HEK293 (cell line): ENCODE measurements around the gene LRCH1.

Experiments
- CTCF ChIA-PET: fragments of 350-600 bp; formaldehyde crosslinking; extraction: SDS; loops from one replicate; lab custom pipeline; 2021; ENCODE audit warnings: antibody characterized with exemption; lab: Yijun Ruan, JAX
- POLR2A ChIA-PET: fragments of 300-600 bp; formaldehyde crosslinking; extraction: SDS; loops from one replicate; lab custom pipeline; 2020; ENCODE audit warnings: antibody characterized with exemption, inconsistent platforms; lab: Yijun Ruan, JAX
- H3K27ac ChIP-seq: fragments of 200-500 bp; sonication (Bioruptor generic); 2 replicates; pipeline ENCODE4 v1.5.1; 2014; ENCODE audit warnings: low read depth, low read length, control low read depth, inconsistent platforms; ENCODE audit errors: extremely low read depth
- H3K36me3 ChIP-seq, 2 experiments: fragments of 200-500 bp in 1 of 2; sonication (Bioruptor generic) in 1 of 2; 1 replicate in 1 of 2; 2 replicates in 1 of 2; pipeline ENCODE4 v1.5.1; 2014 to 2017; ENCODE audit warnings: inconsistent platforms in 2 of 2, low read length in 2 of 2; ENCODE audit not compliant: control insufficient read depth in 2 of 2, insufficient read depth in 1 of 2
- H3K4me1 ChIP-seq: fragments of 200-500 bp; sonication (Bioruptor generic); 2 replicates; pipeline ENCODE4 v1.5.1; 2014; ENCODE audit warnings: mild to moderate bottlenecking, low read length, inconsistent platforms; ENCODE audit not compliant: control insufficient read depth, insufficient read depth
- H3K4me3 ChIP-seq: 2 replicates; pipeline ENCODE4 v1.5.1; 2011; ENCODE audit warnings: low read depth, mild to moderate bottlenecking, control low read depth, low read length, moderate library complexity
- H3K9me3 ChIP-seq: fragments of 200-500 bp; sonication (Bioruptor generic); 2 replicates; pipeline ENCODE4 v1.5.1; 2014; ENCODE audit warnings: low read depth, low read length, inconsistent platforms; ENCODE audit not compliant: control insufficient read depth, insufficient read depth
- BCL11A ChIP-seq: fragments of 450-650 bp; formaldehyde crosslinking; IDR thresholded peaks from 2 replicates; pipeline ENCODE4 v1.5.1; 2016; ENCODE audit warnings: low read depth, missing biosample characterization, missing genetic modification characterization
- HOXA7 ChIP-seq: sonication (generic); formaldehyde crosslinking; IDR thresholded peaks from 2 replicates; pipeline ENCODE4 v1.8.1; 2022; ENCODE audit warnings: missing genetic modification reagents, borderline replicate concordance
- SP2 ChIP-seq: fragments of 450-650 bp; formaldehyde crosslinking; IDR thresholded peaks from 2 replicates; pipeline ENCODE4 v1.5.1; 2016; ENCODE audit warnings: missing biosample characterization, missing genetic modification characterization
- ZBTB21 ChIP-seq: fragments of 450-650 bp; formaldehyde crosslinking; IDR thresholded peaks from 2 replicates; pipeline ENCODE4 v1.5.1; 2017; ENCODE audit warnings: missing biosample characterization, missing genetic modification characterization
- ZNF274 ChIP-seq, 2 experiments: fragments of 200-500 bp in 1 of 2; fragments of 450-650 bp in 1 of 2; sonication (Bioruptor generic) in 1 of 2; formaldehyde crosslinking in 1 of 2; IDR thresholded peaks; 2 replicates each; pipeline versions ENCODE4 v1.5.1 to v1.6.1; 2014 to 2016; ENCODE audit warnings: borderline replicate concordance in 1 of 2, inconsistent platforms in 1 of 2, low read length in 1 of 2, missing biosample characterization in 1 of 2, missing genetic modification characterization in 1 of 2
- ZNF324 ChIP-seq: fragments of 450-650 bp; formaldehyde crosslinking; IDR thresholded peaks from 2 replicates; pipeline ENCODE4 v1.5.1; 2016; ENCODE audit warnings: missing biosample characterization, missing genetic modification characterization
- ZNF433 ChIP-seq: fragments of 450-650 bp; formaldehyde crosslinking; IDR thresholded peaks from 2 replicates; pipeline ENCODE4 v1.5.1; 2016; ENCODE audit warnings: missing biosample characterization, missing genetic modification characterization, low read depth
- ZNF473 ChIP-seq: fragments of 450-650 bp; formaldehyde crosslinking; IDR thresholded peaks from 2 replicates; pipeline ENCODE4 v1.5.1; 2017; ENCODE audit warnings: missing biosample characterization, missing genetic modification characterization
- ZNF48 ChIP-seq: fragments of 450-650 bp; formaldehyde crosslinking; IDR thresholded peaks from 2 replicates; pipeline ENCODE4 v1.5.1; 2016; ENCODE audit warnings: missing biosample characterization, missing genetic modification characterization
- ZNF521 ChIP-seq: fragments of 450-650 bp; formaldehyde crosslinking; IDR thresholded peaks from 2 replicates; pipeline ENCODE4 v1.5.1; 2017; ENCODE audit warnings: missing biosample characterization, mild to moderate bottlenecking, missing genetic modification characterization
- ZNF544 ChIP-seq: fragments of 450-650 bp; formaldehyde crosslinking; IDR thresholded peaks from 2 replicates; pipeline ENCODE4 v1.5.0; 2017; ENCODE audit warnings: missing biosample characterization, missing genetic modification characterization
- ZNF585B ChIP-seq: fragments of 450-650 bp; formaldehyde crosslinking; IDR thresholded peaks from 2 replicates; pipeline ENCODE4 v1.5.1; 2016; ENCODE audit warnings: missing biosample characterization, missing genetic modification characterization
- ZNF600 ChIP-seq: fragments of 450-650 bp; formaldehyde crosslinking; IDR thresholded peaks from 2 replicates; pipeline ENCODE4 v1.5.1; 2016; ENCODE audit warnings: missing biosample characterization, missing genetic modification characterization
- ZNF654 ChIP-seq: fragments of 450-650 bp; formaldehyde crosslinking; IDR thresholded peaks from 2 replicates; pipeline ENCODE4 v1.5.1; 2016; ENCODE audit warnings: low read depth, missing biosample characterization, missing genetic modification characterization
- ZNF776 ChIP-seq: fragments of 450-650 bp; formaldehyde crosslinking; IDR thresholded peaks from 2 replicates; pipeline ENCODE4 v1.5.0; 2017; ENCODE audit warnings: missing biosample characterization, missing genetic modification characterization, borderline replicate concordance
- TF ChIP-seq, protein P1 (sequence below): fragments of 450-650 bp; formaldehyde crosslinking; IDR thresholded peaks from 2 replicates; pipeline ENCODE4 v1.5.1; 2017; ENCODE audit warnings: missing biosample characterization, missing genetic modification characterization
- TF ChIP-seq, protein P2 (sequence below): fragments of 450-650 bp; formaldehyde crosslinking; conservative IDR thresholded peaks from 2 replicates; pipeline ENCODE4 v1.5.1; 2016; ENCODE audit warnings: low read depth, missing biosample characterization, missing genetic modification characterization
- TF ChIP-seq, protein P3 (sequence below): IDR thresholded peaks from 2 replicates; pipeline ENCODE4 v1.6.1; 2011; ENCODE audit warnings: mild to moderate bottlenecking, low read depth, low read length, borderline replicate concordance
- TF ChIP-seq, protein P4 (sequence below): fragments of 450-650 bp; formaldehyde crosslinking; IDR thresholded peaks from 2 replicates; pipeline ENCODE4 v1.5.1; 2016; ENCODE audit warnings: missing biosample characterization, missing genetic modification characterization

LRCH1 gene

DNA sequence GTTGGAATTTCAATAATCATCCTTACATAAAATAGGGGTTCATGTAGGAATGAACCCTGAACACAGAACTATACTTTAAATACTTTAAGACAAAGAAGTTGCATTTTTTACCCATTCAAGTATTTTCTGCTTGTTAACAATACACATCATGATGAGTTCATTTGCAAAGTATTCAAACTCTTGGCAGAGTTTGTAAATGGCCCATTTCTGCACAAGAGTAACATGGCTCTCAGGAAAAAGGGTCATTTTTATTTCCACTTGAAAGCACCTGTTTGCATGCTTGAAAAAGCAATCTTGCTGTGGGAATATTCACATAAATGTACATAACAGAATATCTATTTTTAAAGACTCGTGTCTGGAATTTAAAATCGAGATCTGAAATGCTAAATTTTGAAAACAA is 225.9 kb downstream of the LRCH1 start (continued):
- TF ChIP-seq, protein P1, sequence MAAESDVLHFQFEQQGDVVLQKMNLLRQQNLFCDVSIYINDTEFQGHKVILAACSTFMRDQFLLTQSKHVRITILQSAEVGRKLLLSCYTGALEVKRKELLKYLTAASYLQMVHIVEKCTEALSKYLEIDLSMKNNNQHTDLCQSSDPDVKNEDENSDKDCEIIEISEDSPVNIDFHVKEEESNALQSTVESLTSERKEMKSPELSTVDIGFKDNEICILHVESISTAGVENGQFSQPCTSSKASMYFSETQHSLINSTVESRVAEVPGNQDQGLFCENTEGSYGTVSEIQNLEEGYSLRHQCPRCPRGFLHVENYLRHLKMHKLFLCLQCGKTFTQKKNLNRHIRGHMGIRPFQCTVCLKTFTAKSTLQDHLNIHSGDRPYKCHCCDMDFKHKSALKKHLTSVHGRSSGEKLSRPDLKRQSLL (tag by site-specific recombination), result no peak
- TF ChIP-seq ZNF585B (tag by site-specific recombination) (no peak), HOXA7 (no peak), ZNF473 (no peak), SP2 (tag by site-specific recombination) (no peak)
- TF ChIP-seq, protein P2, sequence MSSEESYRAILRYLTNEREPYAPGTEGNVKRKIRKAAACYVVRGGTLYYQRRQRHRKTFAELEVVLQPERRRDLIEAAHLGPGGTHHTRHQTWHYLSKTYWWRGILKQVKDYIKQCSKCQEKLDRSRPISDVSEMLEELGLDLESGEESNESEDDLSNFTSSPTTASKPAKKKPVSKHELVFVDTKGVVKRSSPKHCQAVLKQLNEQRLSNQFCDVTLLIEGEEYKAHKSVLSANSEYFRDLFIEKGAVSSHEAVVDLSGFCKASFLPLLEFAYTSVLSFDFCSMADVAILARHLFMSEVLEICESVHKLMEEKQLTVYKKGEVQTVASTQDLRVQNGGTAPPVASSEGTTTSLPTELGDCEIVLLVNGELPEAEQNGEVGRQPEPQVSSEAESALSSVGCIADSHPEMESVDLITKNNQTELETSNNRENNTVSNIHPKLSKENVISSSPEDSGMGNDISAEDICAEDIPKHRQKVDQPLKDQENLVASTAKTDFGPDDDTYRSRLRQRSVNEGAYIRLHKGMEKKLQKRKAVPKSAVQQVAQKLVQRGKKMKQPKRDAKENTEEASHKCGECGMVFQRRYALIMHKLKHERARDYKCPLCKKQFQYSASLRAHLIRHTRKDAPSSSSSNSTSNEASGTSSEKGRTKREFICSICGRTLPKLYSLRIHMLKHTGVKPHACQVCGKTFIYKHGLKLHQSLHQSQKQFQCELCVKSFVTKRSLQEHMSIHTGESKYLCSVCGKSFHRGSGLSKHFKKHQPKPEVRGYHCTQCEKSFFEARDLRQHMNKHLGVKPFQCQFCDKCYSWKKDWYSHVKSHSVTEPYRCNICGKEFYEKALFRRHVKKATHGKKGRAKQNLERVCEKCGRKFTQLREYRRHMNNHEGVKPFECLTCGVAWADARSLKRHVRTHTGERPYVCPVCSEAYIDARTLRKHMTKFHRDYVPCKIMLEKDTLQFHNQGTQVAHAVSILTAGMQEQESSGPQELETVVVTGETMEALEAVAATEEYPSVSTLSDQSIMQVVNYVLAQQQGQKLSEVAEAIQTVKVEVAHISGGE, result no peak

DNA sequence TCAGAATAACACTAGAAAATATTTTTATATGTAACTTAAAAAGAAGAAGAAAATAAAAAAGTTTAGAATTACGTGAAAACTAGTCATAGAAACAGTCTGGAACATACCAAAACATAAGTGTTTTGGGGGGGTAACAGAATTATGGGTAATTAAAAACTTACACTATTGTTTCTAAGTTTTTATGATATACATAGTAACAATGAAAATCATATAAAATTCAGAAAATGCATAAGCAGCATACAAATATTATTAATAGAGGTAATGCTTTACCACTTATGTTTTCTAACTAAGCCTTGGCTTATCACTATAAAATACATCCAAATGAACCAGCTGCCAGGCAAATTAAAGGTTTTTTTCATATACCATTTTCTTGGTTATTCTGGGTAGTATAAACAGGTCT is 229.1 kb downstream of the LRCH1 start:
- TF ChIP-seq ZNF544 (tag by site-specific recombination), result no peak
- no peak for TF ChIP-seq ZBTB21 (tag by site-specific recombination)
- TF ChIP-seq ZNF274 (IDR thresholded peaks at IDR 0.05; ENCODE audit: low read length), result no peak
- TF ChIP-seq ZNF274 (tag by site-specific recombination; IDR thresholded peaks at IDR 0.05; ENCODE audit: borderline replicate concordance), result no peak
- TF ChIP-seq, protein P3, sequence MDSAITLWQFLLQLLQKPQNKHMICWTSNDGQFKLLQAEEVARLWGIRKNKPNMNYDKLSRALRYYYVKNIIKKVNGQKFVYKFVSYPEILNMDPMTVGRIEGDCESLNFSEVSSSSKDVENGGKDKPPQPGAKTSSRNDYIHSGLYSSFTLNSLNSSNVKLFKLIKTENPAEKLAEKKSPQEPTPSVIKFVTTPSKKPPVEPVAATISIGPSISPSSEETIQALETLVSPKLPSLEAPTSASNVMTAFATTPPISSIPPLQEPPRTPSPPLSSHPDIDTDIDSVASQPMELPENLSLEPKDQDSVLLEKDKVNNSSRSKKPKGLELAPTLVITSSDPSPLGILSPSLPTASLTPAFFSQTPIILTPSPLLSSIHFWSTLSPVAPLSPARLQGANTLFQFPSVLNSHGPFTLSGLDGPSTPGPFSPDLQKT, result no peak
- TF ChIP-seq, protein P4, sequence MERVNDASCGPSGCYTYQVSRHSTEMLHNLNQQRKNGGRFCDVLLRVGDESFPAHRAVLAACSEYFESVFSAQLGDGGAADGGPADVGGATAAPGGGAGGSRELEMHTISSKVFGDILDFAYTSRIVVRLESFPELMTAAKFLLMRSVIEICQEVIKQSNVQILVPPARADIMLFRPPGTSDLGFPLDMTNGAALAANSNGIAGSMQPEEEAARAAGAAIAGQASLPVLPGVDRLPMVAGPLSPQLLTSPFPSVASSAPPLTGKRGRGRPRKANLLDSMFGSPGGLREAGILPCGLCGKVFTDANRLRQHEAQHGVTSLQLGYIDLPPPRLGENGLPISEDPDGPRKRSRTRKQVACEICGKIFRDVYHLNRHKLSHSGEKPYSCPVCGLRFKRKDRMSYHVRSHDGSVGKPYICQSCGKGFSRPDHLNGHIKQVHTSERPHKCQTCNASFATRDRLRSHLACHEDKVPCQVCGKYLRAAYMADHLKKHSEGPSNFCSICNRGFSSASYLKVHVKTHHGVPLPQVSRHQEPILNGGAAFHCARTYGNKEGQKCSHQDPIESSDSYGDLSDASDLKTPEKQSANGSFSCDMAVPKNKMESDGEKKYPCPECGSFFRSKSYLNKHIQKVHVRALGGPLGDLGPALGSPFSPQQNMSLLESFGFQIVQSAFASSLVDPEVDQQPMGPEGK (tag by site-specific recombination), result no peak
- TF ChIP-seq ZNF600 (tag by site-specific recombination), result no peak
- TF ChIP-seq ZNF521 (tag by site-specific recombination), result no peak
- no peak for TF ChIP-seq ZNF433 (tag by site-specific recombination)
- TF ChIP-seq ZNF654 (tag by site-specific recombination), result no peak
- TF ChIP-seq BCL11A (tag by site-specific recombination), result no peak
- ChIA-PET CTCF (no interaction called here), POLR2A (no interaction called here)
- no peak overlapping the region for H3K27ac ChIP-seq
- H3K36me3 ChIP-seq, result peaks cover 39 to 90% of the 10 kb centered on the region in 2 experiments
- no peak overlapping the region for H3K4me3 ChIP-seq
- H3K4me1 ChIP-seq, result no peaks in the 10 kb centered on the region
- no peaks in the 10 kb centered on the region for H3K9me3 ChIP-seq

DNA sequence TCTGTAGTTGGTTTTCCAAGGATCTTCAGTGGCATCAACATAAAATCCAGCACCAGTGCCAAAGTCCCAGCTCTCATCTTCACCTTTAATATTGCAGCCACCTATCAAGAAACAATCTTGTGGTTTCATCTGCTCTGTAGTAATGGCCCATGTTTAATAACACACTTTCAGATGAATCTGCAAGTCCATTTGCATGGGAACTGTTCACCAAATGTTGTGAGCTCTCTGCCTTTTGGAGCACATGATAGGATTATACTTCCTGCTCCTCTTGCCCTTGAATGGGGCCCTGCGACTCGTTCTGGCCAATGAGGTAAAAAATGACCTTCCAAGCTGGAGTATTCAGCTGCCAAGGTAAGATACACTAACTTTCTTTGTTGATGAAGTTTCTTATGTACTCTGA is 229.7 kb downstream of the LRCH1 start:
- CTCF ChIA-PET, result interaction anchor here (0.6 kb wide), 1 partner anchor 18 kb away, joined by 3 read pairs; no protein-coding TSS in a partner anchor
- H3K36me3 ChIP-seq, result peaks cover 39 to 87% of the 10 kb centered on the region in 2 experiments
- TF ChIP-seq ZNF324 (tag by site-specific recombination) (no peak), ZNF776 (no peak), ZNF48 (tag by site-specific recombination) (no peak)
- no peak overlapping the region for H3K27ac ChIP-seq
- H3K9me3 ChIP-seq, result no peaks in the 10 kb centered on the region
- POLR2A ChIA-PET, result no interaction called here
- no peaks in the 10 kb centered on the region for H3K4me1 ChIP-seq
- no peak overlapping the region for H3K4me3 ChIP-seq
